HL-60/S4 treated with retinoic acid at 250 ng/mL for 4 days and 3 days (cell line): ENCODE measurements around the gene OXT.
"Not testable (repeated sequence)": the region's sequence is repeated elsewhere in the genome, so short reads cannot be mapped to it uniquely, and the experiment has no call there.

Experiments used
- in situ Hi-C: fragments of 300-500 bp; cut with MboI; formaldehyde crosslinking; loops from 2 replicates; pipeline ENCODE4 v1.7.0; 2022; ENCODE audit warnings: low sequenced_read_pairs

Gene OXT

GRCh38 chr20:3047486-3048419 is 23.7 kb upstream of the OXT start:
- in situ Hi-C loops: no loop called here

DNA sequence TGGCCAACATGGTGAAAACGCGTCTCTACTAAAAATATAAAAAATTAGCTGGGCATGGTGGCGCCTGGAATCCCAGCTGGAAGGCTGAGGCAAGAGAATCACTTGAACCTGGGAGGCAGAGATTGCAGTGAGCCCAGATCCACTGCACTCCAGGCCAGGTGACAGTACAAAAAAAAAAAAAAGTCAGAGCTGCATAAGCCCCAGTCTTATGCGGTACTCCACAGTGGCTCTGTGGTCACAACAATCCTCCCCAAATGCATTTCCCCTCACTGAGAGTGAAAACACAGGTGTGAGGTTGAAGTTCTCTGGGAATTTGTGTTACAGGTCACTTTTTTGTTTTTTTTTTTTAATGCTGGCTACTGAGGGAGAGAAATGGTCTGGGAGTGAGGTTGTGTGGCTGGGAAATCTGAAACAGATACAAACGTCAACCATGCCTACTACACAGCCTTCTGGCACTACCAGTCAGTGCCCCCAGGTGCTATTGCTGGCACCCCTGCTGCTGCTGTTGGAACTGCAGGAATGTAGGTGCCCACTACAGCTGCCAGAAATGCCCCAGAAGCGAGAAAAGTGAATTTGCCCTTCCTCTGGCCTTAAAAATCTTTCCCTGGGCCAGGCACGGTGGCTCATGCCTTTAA is 19.9 kb upstream of the OXT start:
- in situ Hi-C loops: no loop called here

DNA sequence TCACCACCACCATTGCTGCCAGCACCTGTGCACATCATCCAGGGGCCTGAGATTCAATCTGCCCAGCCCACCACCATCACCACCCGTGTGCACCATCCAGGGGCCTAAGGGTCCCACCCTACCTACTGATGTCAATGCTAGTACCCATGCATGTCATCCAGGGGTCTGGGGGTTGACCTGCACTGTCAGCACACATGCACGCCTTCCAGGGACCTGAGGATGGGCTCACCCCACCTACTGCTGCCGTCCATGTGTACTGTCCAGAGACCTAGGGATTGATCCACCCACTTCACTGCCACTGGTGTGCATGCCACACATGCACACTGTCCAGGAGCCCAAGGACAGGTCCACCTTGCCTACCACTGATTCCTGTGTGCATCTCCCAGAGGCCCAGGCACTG is 11.9 kb upstream of the OXT start:
- in situ Hi-C loops: no loop called here

GRCh38 chr20:3064119-3064518 is 7.3 kb upstream of the OXT start:
- in situ Hi-C loops: not testable (repeated sequence)

GRCh38 chr20:3067139-3068014 is 4.0 kb upstream of the OXT start:
- in situ Hi-C loops: no loop called here

GRCh38 chr20:3068075-3068474 is 3.3 kb upstream of the OXT start:
- in situ Hi-C loops: no loop called here

DNA sequence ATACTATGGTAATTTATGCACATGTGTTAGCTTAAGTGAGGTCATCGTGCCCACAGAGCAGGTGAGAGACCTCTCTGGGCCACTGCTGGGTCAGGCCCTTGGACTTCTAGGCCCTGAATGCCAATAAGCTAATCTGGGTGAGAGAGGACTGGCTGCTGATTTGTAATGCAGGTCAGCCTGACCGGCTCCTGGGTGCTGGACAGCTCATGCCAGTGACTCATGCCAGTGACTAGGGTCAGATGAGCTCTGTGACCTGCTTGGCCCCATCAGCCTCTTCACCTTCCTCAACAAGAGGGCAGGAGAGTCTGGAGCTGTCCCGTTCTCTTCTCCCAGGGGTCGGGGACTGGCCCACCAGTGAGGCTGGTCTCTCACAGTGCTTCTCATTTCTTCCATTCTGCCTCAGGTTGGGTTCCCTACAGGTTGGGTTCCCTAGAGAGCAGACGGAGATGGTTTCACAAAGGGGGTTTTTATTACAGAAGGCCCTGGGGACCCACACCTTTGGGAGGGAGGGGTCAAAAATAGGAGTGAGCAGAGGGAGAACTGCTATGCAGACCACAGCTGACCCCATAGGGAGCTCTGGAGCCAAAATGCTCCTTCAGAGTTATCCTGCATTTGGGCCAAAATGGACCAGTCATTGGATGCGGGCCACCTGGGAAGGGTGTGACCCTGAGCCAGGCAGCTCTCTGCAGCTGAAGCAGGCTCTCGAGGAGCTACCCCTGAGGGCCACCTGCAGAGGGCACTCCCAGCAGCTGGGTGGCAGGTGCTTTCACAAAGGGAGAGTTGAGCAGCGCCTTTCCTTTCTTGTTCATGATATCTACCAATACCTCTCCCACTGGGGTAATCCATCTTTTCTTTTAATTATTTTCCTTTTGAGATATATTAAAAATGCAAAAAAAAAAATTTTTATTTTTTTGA is 2.2 kb upstream of the OXT start:
- in situ Hi-C loops: no loop called here

- in situ Hi-C loops: no loop called here
Observed at GRCh38 chr20:3070725-3071124, 695 bp upstream of the OXT start.

DNA sequence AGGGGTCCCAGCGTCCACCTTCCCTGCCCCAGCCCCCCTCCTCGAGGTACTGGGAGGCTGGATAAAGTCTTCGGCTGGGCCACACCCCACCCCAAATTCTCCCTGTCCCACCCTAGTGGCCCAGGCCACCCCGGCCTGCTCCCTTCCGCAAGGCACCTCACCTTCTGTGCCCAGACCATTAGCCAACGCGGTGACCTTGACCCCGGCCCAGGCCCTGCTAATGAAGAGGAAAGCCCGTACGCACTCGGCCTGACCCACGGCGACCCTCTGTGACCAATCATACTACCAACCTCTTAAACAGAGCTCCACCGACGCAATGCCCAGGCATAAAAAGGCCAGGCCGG is 182 bp upstream of the OXT start:
- in situ Hi-C loops: no loop called here

DNA sequence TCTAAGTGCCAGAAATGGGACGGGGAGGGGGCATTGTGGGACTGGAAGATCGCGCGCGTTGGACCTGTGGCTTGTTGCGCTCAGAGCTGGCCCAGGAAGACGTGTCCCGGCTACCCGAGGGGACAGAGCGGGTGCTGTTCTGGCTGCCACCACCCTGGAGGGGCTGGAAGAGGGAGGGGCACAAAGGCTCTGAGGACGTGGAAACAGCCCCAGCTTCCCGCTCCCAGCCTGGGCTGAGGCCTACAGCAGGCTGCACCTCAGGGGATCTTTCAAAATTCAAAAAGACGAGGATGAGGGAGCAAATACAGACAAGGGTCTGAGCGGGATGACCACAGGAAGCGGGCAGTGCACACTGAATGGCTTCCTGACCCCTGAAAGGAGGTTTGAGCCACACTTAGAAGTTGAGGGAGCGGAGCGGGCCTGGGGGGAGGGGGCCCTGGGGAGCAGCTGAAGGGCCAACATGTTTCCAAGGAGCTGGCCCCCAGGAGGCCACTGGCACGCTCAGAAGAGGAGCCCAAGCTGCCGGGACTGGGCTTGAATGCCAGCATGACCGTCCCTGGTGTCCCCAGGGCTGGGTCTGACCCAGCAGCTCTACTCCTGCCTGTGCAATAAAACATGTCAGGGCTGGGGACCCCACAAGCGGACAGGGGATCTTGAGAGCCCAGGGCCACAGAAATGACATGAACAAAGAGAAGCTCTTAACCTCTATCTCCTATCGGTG is 1.3 kb downstream of the OXT start:
- in situ Hi-C loops: no loop called here

- in situ Hi-C loops: not testable (repeated sequence)
Observed at GRCh38 chr20:3073251-3073643, 1.8 kb downstream of the OXT start.

GRCh38 chr20:3074812-3075211 is 3.4 kb downstream of the OXT start:
- in situ Hi-C loops: no loop called here

DNA sequence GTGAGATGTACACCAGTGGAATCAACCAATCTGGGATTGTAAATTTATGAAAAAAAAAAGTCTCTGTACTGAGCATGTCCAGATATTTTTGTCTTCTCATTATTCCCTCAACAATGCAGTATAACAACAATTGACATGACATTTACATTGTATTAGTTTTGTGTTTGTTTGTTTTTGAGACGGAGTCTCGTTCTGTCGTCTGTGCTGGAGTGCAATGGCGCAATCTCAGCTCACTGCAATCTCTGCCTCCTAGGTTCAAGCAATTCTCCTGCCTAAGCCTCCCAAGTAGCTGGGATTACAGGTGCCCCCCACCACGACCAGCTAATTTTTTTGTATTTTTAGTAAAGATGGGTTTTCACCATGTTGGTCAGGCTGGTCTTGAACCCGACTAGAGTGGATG is 3.9 kb downstream of the OXT start:
- in situ Hi-C loops: not testable (repeated sequence)

GRCh38 chr20:3077618-3078134 is 6.3 kb downstream of the OXT start:
- in situ Hi-C loops: no loop called here

DNA sequence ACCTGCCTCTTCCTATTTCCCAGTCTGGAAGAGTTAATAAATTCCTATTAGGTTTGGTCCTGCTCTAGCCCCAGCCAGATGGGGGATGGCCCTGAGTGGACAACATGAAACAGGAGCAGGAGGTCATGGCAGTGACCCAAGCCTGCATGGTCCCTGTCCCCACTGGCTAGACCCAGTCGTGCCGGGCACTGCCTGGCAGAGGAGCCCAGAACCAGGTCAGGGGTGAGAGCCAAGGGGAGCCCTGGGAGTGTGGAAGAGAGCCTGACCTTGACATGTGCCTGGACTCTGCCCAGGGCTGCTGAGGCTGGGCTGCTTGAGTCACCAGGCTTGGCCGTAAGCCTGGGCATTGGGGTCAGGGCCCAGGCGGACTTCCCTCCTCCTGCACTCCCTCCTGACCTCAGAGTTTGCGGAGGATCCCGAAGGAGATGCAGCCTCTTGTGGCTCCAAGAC is 9.5 kb downstream of the OXT start:
- in situ Hi-C loops: no loop called here

GRCh38 chr20:3081641-3082040 is 10.2 kb downstream of the OXT start:
- in situ Hi-C loops: no loop called here

DNA sequence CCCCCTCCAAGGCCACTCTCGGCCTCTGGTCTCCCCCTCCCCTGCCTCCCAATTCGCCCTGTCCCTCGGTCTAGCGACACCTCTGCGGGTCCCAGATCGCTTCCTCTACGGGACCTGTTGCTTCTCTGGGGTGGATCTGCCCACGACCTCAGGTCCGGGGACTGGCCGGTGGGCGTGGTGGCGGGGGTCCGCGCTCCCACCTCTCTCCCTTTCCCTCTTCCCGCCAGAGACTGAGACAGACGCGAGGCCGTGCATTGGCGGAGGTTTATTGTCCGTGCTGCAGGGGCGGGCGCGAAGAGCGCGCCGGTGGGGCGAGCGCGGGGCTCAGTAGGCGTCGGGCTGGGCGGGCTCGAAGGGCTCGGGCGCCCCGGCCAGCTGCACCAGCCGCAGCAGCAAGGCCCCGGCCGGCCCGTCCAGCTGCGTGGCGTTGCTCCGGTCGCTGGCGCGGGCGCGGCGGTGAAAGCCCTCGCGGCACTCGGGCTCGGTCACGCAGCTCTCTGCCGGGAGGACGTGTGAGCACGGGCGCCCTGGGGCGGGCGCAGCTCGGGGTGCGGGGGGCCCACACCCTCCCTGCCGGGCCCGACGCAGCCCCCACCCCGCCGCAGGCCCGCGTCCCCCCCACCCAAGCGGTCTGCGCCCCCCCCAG is 11.0 kb downstream of the OXT start:
- in situ Hi-C loops: no loop called here

- in situ Hi-C loops: no loop called here
Observed at GRCh38 chr20:3082955-3083952, 11.8 kb downstream of the OXT start.
